ENCODE measurements around the gene MARCKSL1.
"Not testable (repeated sequence)": the region's sequence is repeated elsewhere in the genome, so short reads cannot be mapped to it uniquely, and the experiment has no call there.

The MARCKSL1 gene

DNA sequence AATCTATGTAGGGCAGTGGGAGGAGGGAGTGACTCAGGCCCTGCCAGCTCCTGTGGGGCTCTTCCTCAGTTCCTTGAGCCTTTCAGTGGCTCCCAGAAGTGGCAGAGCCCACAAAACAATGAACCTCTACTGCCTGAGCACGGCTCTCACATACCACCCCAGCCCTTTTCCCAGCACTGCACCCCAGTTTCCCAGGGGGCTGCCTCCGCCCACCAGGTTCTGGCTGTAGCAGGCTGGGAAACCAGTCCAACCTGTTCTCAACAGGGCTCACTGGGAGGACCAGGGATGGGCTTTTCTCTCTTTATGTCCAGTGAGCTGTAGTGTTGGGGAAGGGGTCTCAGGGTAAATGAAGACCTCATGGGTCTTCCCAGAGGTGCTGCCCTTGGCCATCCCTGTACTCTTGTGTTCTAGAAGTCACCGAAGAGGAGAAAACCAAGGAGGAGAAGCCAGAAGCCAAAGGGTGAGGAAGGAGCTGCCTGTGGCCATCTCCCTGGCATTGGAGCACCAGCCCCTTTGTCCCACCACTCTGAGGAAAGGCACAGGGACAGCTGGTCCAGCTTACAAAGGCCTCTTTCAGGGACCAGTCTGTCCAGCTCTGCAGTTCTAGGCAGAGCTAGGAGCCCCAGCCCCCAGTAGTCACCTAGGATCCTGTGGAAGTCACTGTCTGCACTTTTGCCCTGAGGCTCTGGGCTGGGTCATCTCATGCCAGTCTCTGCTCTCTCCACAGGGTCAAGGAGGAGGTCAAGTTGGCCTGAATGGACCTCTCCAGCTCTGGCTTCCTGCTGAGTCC is 3.5 kb downstream of the MARCKSL1 start:
- no peak for DNase-seq

DNA sequence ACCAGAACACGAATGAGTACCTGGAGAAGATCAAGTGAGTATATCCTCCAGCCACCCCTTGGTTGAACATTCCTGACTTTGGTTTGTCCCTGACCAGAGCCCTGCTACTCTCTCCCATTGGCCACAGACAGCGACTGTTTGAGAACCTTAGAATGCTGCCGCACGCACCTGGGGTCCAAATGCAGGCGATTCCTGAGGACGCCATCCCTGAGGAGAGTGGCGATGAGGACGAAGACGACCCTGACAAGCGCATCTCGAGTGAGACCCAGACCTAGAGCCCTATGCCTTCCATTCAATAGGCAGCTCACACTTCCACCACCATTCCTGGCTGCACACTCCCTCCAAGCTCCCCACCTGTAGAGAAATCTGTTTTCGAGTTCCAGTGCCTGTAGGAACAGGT is 4.5 kb downstream of the MARCKSL1 start:
- no peak for DNase-seq

DNA sequence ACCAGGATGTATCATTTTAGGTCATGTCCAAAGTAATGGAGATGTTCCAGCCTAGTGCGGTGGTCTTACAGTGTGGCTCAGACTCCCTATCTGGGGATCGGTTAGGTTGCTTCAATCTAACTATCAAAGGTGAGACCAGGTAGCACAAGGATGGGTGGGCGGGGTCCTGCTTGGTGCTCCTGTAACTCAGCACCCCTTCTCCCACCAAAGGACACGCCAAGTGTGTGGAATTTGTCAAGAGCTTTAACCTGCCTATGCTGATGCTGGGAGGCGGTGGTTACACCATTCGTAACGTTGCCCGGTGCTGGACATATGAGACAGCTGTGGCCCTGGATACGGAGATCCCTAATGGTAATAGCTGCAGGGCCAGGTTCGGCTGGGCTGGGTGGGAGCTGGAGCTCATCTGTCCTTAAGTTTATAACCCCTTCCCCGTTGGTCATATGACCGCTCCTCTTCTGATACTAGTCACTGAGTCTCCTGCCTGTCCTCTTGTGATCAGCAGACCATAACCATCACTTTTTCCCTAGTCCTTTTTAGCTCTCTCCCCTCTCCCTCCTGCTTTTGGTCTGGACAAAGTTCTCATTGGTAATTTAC is 5.4 kb downstream of the MARCKSL1 start:
- no peak for DNase-seq

DNA sequence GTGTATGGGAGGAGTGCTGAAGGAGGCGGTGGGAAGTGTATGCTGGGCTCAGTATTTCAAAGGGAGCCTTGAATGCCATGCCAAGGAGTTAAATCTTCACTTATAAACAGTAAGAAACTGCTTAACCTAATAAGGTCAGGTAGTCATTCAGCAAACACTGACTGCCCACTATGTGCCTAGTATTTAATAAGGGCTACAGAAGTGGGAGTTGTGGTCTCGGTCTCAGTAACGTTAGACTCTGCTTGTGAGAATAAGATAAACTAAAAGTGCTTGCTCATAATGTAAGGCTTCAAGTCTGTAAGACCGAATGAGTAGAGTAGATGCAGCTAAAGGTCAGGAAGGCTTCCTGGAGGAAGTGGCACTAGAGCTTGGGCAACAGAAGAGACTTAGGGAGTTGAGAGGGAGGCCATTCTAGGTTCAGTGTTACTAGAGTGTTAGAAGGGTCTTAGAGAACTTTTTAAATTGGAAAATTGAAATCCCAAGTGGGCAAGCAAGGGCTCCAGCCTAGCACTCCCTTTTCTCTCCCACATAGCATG is 6.0 kb downstream of the MARCKSL1 start:
- no peak for DNase-seq

DNA sequence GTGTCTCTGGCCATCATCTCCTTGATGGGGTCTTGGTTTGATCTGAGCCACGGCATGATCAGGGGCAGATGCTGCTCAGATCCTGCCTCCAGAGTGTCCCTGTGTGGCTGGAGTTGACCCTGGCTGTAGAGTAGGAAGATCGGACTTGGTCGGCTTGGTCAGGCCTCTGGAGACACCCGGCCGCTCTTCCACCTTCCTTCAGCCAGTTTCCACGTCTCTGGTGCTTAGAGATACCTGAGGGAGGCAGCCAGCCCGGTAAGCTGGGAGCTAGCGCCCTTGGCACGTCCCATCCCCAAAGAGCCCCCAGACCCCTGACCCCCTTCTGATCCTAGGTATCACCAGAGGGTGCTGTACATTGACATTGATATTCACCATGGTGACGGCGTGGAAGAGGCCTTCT is 8.8 kb downstream of the MARCKSL1 start:
- DNase-seq: no peak

DNA sequence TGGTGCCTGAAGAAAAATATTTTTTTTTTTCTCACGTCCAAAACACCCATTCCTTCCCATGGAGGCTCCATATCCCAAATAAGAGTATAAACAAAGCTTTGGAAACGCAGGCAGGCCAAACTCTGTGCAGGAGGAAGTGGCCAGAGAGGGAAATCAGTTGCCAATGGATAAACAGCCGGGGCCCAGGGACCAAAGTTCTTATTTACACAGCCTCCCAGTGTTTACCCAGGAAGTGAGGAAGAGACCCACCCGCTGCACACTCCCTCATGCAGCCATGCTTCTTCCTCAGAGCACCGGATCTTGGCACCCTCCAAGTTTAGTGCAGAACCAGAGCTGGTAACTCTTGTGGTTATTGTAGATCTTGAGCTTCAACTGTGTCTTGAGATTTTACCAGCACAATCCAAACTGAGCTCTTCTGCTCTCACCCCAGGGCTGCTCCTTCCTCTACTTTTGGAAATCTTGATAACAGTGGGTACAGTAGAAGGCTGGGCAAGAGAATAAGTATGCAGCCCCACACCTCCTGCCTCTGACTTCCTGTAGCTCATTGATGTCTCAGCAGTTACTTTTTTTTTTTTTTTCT is 14.2 kb downstream of the MARCKSL1 start:
- DNase-seq: no peak

DNA sequence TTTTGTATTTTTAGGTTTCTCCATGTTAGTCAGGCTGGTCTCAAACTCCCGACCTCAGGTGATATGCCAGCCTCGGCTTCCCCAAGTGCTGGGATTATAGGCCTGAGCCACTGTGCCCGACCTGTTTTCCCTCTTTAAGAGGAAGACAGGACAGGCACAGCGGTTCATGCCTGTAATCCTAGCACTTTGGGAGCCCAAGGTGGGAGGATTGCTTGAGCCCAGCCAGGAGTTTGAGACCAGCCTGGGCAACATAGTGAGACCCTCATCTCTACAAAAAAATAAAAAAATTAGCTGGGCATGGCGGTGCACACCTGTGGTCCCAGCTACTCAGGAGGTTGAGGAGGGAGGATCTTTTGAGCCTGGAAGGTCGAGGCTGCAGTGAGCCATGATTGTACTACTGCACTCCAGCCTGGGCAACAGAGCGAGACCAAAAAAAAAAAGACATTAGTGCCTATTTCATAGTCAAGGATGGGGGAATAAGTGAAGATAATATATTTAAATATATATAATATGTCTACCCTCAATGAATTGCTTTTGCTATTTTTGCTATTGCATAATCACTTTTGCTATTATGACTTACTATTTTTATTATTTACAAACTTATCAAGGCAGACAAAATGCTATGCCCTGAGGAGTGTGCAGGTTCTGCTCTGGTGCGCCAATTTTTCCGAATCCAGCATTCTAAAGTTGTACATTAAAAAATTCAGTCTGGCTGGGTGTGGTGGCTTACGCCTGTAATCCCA is 17.7 kb downstream of the MARCKSL1 start:
- no peak for DNase-seq

DNA sequence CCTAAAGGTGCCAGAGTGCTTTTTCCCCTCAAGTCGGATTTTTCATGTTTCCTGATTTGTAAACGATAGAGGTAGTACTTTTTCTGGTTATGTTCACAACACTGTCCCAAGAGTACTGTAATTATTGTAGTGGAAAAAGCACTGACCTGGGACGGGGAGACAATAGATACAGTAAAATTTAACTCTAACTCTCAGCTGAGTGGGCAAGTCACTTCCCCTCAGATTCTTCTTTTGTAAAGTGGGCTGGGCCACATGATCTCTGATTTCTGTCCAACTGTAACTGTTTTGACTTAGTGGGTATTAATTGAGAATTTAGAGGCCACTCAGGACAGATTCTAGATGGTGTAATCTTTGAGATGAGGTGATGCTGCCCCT is 19.1 kb downstream of the MARCKSL1 start:
- no peak for DNase-seq

DNA sequence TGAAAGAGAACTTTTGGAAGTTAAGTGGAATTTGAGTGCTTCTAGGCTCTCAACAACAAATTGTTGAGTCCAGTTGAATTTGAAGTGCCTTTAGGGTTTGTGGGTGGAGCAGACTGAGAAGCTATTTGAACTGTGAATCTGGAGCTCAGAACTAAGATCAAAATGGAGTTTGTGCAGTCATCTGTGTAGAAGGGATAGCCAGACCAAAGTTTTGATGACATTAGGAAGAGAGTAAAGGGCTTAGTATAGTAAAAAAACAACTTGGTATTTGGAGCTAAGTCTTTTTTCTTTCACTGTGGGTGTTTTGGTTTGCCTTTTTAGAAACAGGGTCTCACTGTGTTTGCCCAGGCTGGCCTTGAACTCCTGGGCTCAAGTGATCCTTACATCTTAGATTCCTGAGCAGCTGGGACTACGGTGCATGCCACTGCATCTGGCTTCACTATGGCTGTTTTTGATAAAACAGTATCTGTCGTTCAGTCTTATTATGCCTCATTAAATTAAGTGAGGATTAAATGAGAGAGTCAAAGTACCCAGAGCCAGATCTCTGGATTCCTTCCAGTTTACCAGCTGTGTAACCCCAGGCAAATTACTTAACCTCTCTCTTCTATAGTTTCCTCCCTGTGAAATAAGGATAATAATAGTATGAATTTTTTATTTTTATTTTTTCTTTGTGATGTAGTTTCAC is 24.2 kb downstream of the MARCKSL1 start:
- no peak for DNase-seq

DNA sequence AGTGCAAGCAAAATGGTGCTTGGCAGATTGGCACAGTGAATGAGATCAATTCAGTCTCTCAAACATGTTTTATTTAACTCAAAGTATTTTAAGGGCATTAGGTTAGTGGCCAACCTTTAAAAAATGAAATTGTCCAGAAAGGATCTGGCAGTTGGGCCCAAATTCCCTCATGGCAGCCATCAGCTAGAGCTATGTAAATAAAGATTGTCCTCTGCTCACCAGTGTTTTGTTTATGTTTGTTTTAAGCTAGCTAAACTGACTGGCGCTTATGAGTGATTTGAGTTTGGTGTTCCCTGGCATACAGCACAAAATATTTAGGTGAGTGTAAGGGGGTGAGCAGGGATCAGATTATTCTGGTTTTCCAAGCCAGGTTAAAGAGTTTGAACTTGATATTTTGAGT is 26.1 kb downstream of the MARCKSL1 start:
- DNase-seq: no peak

DNA sequence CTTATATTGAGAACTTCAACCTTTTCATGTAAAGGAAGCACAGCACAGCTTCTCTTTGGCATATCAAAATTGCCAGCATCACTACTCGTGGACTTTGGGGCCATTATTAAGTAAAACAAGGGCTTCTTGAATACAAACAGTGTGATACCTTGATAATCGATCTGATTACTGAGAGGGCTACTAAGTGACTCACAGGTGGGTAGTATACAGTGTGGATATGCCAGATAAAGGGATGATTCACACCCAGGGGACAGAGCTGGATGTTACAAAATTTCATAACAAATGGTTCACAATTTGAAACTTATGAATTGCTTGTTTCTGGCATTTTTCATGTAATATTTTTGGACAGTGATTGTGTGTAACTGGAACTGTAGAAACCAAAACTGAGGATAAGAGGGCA is 28.7 kb downstream of the MARCKSL1 start:
- no peak for DNase-seq

DNA sequence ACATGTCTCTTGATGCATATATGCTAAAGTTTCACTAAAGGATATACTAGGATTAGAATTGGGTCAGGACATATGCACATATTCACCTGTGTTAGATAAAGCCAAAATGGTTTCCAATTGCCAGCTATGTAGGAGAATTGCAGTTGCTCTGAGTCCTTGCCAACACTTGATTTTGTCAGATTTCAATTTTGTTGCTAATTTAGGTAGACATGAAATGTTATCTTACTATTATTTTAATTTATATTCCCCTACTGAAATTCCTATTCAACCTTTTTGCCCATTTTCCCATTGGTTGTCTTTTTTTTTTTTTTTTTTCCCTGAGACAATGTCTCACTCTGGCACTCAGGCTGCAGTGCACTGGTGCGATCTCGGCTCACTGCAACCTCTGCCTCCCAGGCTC is 30.7 kb downstream of the MARCKSL1 start:
- no peak for DNase-seq

DNA sequence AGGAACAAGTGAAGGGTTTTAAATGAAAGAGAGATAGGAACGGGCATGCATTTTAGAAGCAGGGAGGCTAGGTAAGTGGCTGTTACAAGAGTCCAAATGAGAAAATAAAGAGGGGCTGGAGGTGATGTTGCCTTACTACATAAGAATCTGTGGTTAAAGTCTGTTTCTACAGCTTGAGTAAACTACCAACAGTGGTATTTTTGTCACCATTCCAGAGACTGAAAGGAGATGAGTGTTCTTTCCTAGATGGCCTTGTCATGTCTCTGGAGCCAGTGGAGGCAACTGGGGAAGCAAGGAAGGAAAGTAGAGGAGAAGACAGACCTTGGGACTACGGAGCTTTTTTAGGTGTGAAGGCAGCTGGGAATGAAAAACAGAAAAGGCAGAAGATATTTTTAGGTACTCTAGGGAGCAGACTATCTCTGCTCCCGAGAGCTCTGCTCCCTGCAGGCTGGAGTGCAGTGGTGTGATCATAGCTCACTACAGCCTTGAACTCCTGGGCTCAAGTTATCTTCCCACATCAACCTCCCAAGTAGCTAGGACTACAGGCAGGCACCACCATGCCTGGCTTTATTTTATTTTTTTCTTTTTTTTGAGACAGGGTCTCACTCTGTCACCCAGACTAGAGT is 31.9 kb downstream of the MARCKSL1 start:
- no peak for DNase-seq

DNA sequence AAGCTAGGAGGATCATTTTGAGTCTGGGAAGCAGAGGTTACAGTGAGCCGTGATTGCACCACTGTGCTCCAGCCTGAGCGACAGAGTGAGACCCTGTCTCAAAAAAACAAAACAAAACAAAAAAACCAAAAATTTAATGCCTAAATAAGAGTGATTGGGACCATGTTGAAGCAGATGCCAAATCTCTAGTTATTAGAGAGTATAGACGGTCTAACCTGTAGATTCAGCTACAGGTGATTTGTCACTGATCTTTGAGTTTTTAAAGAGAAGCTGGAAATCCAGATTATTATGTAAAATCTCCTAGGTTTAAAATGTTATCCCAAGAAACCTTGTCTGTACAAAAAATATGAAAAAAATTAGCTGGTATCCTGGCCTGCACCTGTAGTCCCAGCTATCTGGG is 32.7 kb downstream of the MARCKSL1 start:
- DNase-seq: no peak

DNA sequence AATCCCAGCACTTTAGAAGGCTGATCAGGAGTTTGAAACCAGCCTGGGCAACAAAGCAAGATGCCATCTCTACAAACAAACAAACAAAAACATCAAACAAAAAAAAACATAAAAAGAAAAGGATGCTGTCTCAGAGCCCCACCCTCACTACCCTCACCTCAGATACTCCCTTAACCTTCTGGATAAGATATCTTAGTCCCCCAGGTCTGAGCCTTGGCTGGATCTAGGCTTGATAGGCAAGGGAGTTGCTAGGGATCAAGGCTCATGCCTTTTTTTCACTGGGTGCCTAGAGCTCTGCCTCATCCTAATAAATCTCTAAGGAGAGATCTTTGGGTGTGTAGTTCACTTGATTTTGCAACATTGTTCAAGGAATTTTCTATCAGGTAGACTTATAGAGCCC is 36.7 kb downstream of the MARCKSL1 start:
- DNase-seq: no peak

DNA sequence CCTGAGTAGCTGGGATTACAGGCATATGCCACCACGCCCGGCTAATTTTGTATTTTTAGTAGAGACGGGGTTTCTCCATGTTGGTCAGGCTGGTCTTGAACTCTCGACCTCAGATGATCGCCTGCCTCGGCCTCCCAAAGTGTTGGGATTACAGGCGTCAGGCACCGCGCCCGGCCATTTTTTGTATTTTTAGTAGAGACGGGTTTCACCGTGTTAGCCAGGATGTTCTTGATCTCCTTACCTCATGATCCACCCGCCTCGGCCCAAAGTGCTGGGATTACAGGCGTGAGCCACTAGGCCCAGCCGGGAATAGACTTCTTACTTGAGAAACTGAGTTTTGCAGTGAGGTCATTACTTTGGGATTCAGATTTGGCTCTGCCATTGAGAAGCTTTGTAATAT is 37.8 kb downstream of the MARCKSL1 start:
- not testable (repeated sequence) for DNase-seq

DNA sequence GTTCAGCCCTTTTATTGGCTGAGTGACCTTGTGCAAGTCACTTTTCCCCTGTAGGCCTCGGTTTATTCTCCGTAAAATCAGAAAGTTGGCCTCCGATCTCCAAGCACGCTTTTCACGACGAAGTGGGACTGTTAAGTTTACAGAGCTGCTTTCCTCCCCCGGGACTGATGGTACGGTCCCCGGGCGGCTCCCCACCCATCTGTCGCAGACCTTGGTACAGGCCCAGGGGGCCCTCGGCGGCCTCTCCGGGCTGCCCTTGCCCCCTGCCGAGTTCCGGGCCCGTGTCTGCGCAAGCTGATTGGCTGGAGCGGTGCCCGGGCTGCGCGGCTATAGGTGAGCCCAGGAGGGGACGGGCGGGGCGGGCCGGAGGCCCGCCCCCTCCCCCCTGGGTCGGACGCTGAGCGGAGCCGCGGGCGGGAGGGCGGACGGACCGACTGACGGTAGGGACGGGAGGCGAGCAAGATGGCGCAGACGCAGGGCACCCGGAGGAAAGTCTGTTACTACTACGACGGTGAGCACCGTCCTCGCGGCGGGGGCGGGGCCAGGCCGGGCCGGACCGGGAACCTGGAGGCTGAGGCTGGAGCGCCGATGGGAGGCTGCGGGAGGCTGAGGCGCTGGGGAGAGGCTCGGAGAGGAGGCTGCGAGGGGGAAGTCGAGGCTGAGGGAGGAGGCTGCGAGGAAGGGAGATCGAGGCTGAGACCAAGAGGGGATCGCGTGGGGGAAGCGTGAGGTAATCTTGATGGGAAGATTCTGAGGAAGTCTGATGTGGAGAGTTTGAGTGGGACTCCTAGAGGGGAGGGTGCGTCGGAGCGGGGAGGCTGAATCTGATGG is 44.1 kb downstream of the MARCKSL1 start, which contains the start of gene HDAC1:
Gene HDAC1, plus strand, starts transcription at position 376 of the 831 bp plus-strand sequence. Its CDS starts 87 bp downstream, at position 463.
- DNase-seq: peak; percentile 86 to 91

DNA sequence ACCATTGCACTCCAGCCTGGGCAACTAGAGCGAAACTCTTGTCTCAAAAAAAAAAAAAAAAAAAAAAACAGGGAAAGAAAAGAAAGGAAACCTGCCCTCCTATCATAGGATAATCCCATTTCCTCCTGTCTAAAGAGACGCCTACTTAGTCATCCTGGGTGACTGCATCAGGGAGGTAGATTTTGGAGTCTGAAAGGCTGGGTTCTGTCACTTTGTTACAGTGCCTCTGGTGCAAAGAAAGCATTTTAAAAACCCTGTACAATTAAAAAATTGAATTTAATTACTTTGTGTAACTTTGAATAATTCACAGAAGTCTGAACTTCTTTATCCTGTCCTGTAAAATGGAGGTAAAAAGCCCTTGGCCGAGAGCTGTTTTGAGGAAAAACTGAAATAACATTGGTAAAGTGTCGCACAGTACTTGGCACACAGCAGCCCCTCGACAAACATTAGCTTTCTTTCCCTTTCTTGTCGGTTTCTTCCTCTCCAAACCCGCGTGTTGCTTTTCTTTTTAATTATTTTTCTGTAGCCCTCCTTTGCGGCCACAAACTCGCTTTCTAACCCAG is 44.8 kb downstream of the MARCKSL1 start:
- peak in 1 of 2 experiments; percentile 21 for DNase-seq

DNA sequence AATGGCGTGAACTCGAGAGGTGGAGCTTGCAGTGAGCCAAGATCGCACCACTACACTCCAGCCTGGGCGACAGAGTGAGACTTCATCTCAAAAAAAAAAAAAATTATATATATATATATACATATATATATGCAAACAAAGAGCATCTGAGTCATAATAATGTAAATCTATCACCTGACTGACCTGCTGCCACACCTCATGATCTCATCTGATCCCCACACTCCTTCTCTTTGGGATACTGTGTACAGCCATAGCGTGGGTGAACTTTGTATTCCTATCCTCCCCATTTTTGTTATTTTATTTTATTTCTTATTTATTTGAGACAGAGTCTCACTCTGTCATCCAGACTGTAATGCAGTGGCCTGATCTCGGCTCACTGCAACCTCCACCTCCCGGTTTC is 46.8 kb downstream of the MARCKSL1 start:
- DNase-seq: no peak

DNA sequence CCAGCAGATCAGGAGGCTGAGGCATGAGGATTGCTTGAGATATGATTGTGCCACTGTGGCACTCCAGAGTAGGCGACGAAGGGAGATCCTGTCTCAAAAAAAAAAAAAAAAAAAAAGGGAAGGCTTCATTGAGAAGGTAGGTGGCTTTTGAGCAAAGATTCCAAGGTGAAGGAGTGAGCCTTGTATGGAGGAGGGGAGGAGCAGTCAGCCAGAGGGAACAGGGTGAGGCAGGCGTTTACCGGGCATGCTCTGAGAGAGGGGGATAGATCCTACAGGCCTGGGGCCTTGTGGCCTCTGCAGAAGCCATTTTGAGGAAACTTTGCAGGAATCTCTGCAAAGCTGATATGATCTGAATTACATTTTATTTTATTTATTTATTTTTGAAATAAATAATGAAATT is 49.3 kb downstream of the MARCKSL1 start:
- no peak for DNase-seq

DNA sequence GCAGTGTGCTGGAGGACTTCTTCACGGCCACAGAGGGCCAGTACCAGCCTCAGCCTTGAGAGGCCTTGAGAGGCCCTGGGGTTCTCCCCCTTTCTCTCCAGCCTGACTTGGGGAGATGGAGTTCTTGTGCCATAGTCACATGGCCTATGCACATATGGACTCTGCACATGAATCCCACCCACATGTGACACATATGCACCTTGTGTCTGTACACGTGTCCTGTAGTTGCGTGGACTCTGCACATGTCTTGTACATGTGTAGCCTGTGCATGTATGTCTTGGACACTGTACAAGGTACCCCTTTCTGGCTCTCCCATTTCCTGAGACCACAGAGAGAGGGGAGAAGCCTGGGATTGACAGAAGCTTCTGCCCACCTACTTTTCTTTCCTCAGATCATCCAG is 50.4 kb downstream of the MARCKSL1 start:
- no peak for DNase-seq
